ENCODE measurements around the gene RAMACL. TPM values are rescaled to one million over a fixed set of nuclear protein-coding genes. Genes with fewer than 3 reads are reported as not detected.

RAMACL gene
- total RNA-seq, 2 donors from 2014 or later = 1.7 to 2.7 TPM

DNA sequence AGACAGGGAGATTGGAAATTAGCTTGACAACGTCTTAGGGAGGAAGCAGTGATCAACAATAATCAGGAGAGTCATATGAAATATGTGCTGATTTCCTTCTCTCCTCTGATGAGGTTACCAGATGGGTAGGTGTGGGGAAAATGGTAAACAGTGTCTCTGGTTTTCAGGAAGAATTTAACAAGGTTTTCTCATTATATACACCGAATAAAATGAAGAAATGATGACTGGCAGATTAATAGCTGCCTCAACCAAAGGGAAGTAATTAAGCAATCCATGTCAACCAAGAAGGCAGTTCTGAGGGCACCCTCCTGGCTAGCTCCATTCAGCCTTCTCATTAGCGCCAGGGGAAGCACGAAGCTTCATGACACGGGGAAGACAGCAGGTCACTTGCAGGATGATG, 12.7 kb upstream of the RAMACL start:
- intact Hi-C loops (cut with DNase I) = no loop called here
- no peak for DNase-seq (ENCODE audit: low spot score)

DNA sequence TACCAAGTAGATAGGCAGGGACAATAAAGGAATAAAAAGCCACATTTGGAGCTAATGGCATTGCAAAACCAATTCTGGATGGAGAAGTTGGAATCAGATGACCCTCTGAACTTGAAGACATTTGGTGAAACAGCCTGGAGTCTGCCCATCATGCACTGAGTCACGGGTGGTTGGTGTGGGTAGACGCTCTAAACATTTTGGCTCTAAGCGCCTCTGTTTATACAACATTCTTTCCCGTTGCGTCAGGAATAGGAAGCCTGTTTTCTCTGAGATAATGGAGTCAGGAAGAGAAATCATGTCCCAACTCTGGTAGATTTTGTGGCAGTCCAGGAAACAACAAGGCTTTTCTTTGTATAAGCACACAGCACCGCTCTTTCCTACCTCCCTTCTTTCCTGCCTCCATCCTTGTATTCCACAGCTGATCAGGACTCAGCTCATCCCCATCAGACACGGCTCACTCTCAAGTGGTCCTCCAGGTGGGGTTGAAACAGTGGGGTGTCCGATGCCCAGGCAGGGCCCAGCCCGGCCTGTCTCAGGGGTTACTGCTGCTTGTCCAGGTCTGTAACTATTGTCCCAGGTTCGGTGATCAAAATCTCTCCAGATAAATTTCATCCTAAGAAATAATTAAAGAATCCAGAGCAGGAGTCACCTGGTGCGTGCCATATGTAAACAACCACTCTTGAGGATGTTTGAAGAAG, 12.1 kb upstream of the RAMACL start:
- intact Hi-C loops (cut with DNase I) = no loop called here
- DNase-seq (ENCODE audit: low spot score) = no peak

- intact Hi-C loops (cut with DNase I) = no loop called here
- no peak for DNase-seq (ENCODE audit: low spot score)
Measured at GRCh38 chr6:166597711-166598440, 11.4 kb upstream of the RAMACL start.

DNA sequence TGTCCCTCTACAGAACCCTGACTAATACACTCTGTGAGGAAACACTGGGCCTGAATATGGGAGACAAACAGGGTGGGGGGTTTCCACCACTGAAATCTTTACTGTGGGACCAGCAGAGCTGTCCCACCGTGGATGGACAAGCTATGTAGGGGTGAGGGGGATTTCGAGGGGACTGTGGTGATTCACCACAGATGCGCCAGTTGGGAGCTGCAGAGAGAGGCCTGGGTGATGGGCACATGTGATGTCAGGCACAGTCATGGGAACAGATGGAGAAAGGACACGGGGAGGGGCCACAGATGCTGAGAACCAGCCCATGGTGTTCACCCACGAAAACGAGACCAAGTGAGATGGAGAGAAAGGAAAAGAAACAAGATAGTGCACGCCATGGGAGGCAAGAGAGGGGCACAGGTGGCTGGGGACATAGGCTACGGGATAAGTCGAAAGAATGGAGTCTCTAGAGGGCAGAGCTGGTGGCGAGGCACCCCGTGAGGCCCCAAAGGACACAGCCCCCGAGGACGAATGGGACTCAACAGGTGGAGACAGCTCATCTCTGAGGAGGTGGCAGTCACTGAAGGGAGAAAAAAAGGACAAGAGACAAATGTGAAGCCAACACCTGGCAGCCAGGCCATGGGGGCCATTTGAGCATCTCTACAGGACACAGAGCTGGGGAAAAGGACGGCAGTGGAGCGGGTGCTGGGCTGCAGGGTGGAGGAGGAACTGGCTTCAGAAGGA, 10.5 kb upstream of the RAMACL start:
- DNase-seq (ENCODE audit: low spot score) = no peak
- intact Hi-C loops (cut with DNase I) = no loop called here

- DNase-seq (ENCODE audit: low spot score) = no peak
- intact Hi-C loops (cut with DNase I) = no loop called here
Measured at GRCh38 chr6:166595949-166596348, 9.5 kb upstream of the RAMACL start.

DNA sequence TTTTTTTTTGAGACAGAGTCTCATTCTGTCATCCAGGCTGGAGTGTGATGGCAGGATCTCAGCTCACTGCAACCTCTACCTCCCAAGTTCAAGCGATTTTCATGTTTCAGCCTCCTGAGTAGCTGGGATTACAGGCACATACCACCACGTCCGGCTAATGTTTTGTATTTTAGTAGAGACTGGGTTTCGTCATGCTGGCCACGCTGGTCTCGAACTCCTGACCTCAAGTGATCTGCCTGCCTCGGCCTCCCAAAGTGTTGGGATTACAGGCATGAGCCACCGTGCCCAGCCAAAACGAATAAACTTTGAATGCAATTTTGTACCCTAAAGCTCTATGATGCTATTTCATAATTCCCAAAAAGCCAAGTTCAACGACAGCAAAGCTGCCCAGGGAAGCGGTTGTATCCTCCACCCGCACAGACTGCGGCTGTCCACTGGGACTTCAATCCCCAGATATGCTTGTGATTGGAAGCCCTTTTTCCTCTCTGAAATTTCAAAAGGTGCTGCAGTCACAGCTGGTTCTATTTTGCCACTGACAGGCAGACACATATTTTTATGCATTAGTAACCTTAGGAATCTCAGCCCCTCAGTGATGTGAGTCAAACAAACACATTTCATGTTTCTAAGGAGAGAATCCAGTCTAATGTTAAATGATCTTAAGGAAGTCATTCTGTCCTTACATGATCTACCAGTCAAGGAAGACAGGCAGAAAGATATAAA, 8.7 kb upstream of the RAMACL start:
- intact Hi-C loops (cut with DNase I) = no loop called here
- DNase-seq (ENCODE audit: low spot score) = no peak

DNA sequence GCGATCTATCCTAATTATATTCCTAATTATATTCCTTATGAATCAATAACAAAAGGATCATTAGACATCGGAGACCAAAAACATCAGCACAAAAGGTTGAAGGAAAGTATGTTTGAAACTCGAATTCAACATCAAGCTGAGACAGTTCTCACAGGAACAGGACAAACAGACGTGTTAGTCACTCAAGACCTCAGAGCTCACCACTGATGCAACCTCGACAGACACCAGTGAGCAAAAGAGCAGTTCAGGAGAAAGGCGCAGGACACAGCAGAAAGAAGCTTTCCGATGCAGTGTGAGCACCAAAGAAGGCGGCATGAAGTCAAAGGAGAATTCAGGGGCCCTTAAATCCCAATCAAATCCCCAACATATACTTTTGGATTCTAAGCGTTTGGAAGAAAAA, 6.3 kb upstream of the RAMACL start:
- DNase-seq (ENCODE audit: low spot score) = no peak
- intact Hi-C loops (cut with DNase I) = no loop called here

DNA sequence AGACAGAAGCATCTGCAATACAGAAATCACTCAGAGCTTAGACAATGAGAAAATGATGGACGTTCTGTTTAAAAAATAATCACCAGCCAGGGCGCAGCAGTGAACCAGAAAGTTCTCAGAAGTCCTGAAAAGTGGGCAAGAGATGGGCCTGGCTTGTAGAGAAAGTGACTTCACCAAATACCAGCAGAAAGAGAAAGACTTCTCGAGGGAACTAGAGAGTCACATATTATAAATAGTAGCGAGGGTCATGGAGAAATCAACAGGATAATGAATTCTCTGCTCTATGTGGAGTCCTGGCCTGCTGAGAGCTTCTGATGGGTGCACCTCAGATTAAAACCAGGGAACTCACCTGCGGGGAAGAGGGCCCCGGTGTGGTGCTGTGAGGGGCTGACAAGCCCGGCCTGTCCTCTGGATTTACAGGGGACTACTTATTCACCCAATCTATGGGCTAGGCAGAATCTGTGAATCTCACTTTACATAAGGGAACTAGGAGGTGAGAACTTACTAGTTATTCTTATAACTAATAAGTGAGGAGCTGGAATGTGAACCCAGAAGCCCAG, 5.6 kb upstream of the RAMACL start:
- DNase-seq (ENCODE audit: low spot score) = no peak
- intact Hi-C loops (cut with DNase I) = no loop called here

DNA sequence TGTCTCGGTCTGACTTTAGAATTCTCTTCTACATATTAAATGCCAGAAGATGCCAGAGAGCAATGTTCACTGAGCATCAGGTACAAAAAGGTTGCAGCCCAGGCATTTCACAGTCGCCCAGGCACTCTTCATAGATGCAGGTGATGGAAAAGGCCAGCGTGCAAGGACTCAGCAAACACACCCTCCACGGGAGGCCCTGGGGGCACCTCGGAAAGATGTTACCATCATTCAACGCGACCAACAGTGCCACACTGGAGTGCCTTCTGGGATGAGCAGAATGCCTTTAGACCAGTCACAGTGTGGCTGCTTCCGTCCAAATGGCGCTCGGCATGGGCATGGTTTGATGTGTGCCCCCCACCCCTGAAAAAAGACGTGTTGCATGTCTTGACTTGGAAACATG, 4.5 kb upstream of the RAMACL start:
- no peak for DNase-seq (ENCODE audit: low spot score)
- intact Hi-C loops (cut with DNase I) = no loop called here

DNA sequence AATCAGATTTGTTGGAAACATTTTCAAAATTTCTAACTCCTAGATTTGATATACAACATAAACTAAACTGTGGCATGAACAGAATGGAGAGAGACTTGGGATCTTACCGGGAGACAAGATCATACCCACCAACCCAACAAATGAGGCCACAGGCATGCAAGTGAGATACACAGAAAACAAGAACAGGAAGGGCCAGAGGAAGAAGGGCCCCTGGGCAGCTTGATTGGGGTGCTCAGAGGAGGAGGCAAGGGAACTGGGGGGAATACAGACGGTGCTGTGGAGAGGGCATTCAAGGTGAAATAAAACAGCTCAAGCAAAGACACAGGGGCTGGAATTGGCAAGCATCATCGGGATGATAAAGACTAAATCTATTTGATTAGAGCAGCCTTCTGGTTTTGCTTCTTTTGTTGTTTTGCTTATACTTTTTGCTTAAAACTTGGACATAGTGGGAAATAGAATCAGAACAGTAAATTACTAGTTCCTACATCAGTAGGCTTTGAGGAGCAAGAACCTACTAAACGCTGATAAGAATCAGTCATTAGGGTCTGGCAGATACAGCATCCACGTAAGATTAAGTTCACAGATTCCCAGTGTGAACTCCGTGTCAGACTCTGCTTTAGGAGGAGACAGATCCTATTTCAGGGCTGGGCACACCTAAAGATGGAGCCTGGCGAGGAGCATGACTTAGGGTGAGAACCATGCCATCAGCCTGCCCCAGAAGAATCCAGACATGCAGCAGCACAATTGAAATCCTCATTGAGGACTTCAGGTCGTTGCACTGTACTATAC, 3.5 kb upstream of the RAMACL start:
- intact Hi-C loops (cut with DNase I) = no loop called here
- no peak for DNase-seq (ENCODE audit: low spot score)

- no peak for DNase-seq (ENCODE audit: low spot score)
- intact Hi-C loops (cut with DNase I) = no loop called here
Measured at GRCh38 chr6:166589337-166589731, 2.9 kb upstream of the RAMACL start.

GRCh38 chr6:166588691-166589336, 2.3 kb upstream of the RAMACL start:
- no peak for DNase-seq (ENCODE audit: low spot score)
- intact Hi-C loops (cut with DNase I) = no loop called here

- intact Hi-C loops (cut with DNase I) = no loop called here
- DNase-seq (ENCODE audit: low spot score) = no peak
Measured at GRCh38 chr6:166587631-166588413, 1.3 kb upstream of the RAMACL start.

GRCh38 chr6:166584853-166585429, 1.5 kb downstream of the RAMACL start:
- no peak for DNase-seq (ENCODE audit: low spot score)
- intact Hi-C loops (cut with DNase I) = no loop called here

DNA sequence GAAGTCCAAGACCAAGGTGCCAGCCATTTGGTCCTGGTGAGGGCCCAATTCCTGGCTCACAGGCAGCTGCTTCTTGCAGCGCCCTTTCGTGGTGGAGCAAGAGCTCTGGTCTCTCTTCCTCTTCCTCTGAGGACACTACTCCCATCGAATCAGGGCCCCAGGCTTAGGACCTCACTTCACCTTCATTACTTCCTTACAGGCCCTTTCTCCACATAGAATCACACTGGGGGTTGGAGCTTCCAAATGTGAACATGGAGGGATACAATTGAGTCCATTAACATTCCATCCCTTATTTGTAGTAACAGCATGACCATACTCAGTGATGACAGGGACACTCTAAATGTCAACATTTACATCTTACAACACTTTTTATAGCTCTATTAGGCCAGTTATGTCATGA, 2.3 kb downstream of the RAMACL start:
- intact Hi-C loops (cut with DNase I) = no loop called here
- DNase-seq (ENCODE audit: low spot score) = no peak

DNA sequence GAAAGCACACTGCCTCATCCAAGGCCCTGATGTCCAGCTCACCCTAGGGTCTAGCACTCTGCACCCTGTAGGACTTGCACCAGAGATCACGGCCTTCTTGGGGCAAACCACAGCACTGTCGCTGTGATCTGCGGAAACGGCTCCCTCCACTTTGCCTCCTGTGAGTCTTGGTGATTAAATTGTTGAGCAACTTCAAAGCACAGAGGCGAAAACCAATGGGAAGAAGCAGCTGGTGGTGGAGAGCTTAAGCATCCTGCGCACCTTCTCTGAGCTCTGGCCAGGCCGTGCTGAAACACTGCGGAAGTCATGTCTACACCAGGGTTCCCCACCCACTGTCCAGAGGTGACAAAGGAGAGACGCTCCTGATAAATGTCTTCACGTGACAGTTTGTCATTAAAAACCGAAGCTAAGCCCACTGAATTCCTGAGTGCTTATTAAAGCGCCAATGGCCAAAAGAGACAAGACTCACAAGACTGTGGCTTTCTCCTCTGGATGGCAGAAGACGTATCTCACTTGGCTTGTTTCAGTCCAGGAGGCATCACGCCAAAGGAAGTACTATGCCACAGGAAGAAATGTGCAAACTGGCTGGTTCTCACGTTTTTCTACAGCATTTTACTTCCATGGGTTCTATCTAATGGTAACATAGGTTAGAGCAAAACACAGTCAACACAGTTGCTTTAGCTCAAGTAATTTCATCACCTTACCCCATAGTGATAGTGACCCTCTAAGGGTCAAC, 3.1 kb downstream of the RAMACL start:
- intact Hi-C loops (cut with DNase I) = no loop called here
- no peak for DNase-seq (ENCODE audit: low spot score)

DNA sequence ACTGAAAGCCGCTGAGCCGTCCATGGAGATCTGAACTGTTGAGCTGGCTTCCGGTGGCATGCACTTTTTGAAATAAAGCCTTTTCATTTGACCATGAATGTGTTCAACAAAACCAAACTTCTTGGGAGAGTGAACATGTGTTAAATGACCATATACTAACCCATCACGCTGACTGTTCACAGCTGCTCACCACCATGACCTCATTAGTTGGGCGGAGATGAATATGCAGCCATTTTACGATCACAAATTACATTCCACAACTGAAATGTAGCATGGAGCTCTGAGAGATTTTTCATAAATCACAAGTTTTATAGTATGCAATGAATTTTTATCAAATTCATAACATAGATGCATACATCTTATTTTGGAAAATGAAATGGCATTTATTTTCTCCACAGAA, 4.2 kb downstream of the RAMACL start:
- intact Hi-C loops (cut with DNase I) = no loop called here
- DNase-seq (ENCODE audit: low spot score) = no peak

Measured in posterior vena cava (tissue), 2 donors.